Left ventricle myocardium inferior (tissue), 1 donor: ENCODE results near the gene ARHGAP23. TPM values are rescaled to one million over a fixed set of nuclear protein-coding genes. Genes with fewer than 3 reads are reported as not detected.
"Not testable (repeated sequence)": the region's sequence is repeated elsewhere in the genome, so short reads cannot be mapped to it uniquely, and the experiment has no call there.

Experiments used
- DNase-seq: peaks from one replicate; pipeline ENCODE4 v3.0.0-alpha.2; 2020
- H3K27ac ChIP-seq: fragments of 200-600 bp; replicated peaks from 2 replicates; pipeline ENCODE4 v1.8.0; 2021
- H3K27me3 ChIP-seq: fragments of 200-600 bp; 2 replicates; pipeline ENCODE4 v1.8.0; 2021; ENCODE audit warnings: low read depth
- H3K36me3 ChIP-seq: fragments of 200-600 bp; 2 replicates; pipeline ENCODE4 v1.8.0; 2021
- H3K4me1 ChIP-seq: fragments of 200-600 bp; 2 replicates; pipeline ENCODE4 v1.8.0; 2021
- H3K4me3 ChIP-seq: fragments of 200-600 bp; 2 replicates; pipeline ENCODE4 v1.8.0; 2021; ENCODE audit warnings: mild to moderate bottlenecking, moderate library complexity
- H3K9me3 ChIP-seq: fragments of 200-600 bp; replicated peaks from 2 replicates; pipeline ENCODE4 v1.8.0; 2021
- intact Hi-C: fragments of 100-400 bp; cut with micrococcal nuclease; formaldehyde crosslinking; loops from one replicate; pipeline ENCODE4 v1.11.0; 2022
- total RNA-seq: library from RNA; stranded (reverse); fragmentation: NEBNext Ultra II Directional; extraction: Animal tissue kit (Norgen Biotek cat#: 25700); gene quantifications from one replicate; pipeline ENCODE4 v1.2.1, GENCODE V29; 2021
- TF ChIP-seq, protein P1 (sequence below): fragments of 200-600 bp; IDR thresholded peaks from 2 replicates; pipeline ENCODE4 v1.8.0; 2021; ENCODE audit warnings: antibody characterized with exemption, mild to moderate bottlenecking, borderline replicate concordance
- donor health status: DM: no; HTN: yes; CAD: no; lungs with severe emphysema.

The ARHGAP23 gene
- total RNA-seq, 1 donor from 2014 or later: 60.8 TPM

DNA sequence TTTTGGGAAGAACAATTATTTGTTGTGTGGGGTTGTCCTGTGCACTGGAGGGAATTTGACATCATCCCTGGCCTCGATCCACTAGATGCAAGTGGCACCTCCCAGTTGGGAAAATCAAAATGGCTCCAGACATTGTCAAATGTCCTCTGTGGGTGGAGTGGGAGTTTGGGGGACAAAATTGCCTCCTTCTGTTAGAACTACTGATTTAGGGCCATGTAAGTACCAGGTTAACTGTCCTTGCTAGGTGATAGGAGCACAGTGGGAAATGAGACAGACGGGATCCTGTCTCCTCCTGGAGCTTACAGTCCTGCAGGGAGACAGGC, 56.8 kb downstream of the ARHGAP23 start:
- Histone ChIP-seq H3K9me3 (no peaks in the 10 kb centered on the region), H3K4me1 (peaks cover 36% of the 10 kb centered on the region), H3K36me3 (peaks cover 57% of the 10 kb centered on the region), H3K4me3 (no peak overlapping the region), H3K27ac (peak overlapping the region; percentile 82), H3K27me3 (no peaks in the 10 kb centered on the region)
- intact Hi-C loops: loop anchor here (10.0 kb wide), 1 partner anchor 60 kb away; the partner anchor contains the start of gene ARHGAP23
- TF ChIP-seq, protein P1, sequence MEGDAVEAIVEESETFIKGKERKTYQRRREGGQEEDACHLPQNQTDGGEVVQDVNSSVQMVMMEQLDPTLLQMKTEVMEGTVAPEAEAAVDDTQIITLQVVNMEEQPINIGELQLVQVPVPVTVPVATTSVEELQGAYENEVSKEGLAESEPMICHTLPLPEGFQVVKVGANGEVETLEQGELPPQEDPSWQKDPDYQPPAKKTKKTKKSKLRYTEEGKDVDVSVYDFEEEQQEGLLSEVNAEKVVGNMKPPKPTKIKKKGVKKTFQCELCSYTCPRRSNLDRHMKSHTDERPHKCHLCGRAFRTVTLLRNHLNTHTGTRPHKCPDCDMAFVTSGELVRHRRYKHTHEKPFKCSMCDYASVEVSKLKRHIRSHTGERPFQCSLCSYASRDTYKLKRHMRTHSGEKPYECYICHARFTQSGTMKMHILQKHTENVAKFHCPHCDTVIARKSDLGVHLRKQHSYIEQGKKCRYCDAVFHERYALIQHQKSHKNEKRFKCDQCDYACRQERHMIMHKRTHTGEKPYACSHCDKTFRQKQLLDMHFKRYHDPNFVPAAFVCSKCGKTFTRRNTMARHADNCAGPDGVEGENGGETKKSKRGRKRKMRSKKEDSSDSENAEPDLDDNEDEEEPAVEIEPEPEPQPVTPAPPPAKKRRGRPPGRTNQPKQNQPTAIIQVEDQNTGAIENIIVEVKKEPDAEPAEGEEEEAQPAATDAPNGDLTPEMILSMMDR: no peak
- DNase-seq: no peak

DNA sequence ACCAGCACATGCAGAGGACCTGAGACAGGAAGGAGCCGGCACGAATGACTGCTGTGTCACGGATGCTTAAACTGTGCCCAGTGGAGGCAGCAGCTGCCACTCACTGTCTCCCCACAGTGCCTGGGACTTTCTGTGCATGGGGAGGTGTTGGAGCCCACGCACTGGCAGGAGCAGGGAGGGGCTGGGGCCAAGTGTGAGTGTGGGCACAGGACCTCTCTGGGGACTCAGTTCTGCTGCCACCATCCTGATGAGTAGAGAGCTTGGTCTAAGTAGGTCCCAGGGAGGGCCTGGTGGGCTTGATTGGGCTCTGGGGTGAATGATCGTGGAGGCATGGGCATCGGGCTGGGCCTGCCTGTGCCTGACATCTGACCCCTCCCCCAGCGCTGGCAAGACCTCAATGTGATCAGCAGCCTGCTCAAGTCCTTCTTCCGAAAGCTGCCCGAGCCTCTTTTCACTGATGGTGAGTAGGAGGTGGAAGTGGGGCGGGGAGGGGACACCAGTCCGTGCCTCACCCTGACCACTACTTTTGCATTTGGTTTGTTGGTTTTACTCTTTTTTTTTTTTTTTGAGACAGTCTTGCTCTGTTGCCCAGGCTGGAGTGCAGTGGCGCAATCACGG, 57.5 kb downstream of the ARHGAP23 start:
- H3K4me1 ChIP-seq: peaks cover 36% of the 10 kb centered on the region
- intact Hi-C loops: loop anchor here (10.0 kb wide), 1 partner anchor 61 kb away; the partner anchor contains the start of gene ARHGAP23
- peak overlapping the region; percentile 82 for H3K27ac ChIP-seq
- H3K4me3 ChIP-seq, H3K9me3 ChIP-seq, DNase-seq, H3K27me3 ChIP-seq: not testable (repeated sequence)
- peaks cover 61% of the 10 kb centered on the region for H3K36me3 ChIP-seq

DNA sequence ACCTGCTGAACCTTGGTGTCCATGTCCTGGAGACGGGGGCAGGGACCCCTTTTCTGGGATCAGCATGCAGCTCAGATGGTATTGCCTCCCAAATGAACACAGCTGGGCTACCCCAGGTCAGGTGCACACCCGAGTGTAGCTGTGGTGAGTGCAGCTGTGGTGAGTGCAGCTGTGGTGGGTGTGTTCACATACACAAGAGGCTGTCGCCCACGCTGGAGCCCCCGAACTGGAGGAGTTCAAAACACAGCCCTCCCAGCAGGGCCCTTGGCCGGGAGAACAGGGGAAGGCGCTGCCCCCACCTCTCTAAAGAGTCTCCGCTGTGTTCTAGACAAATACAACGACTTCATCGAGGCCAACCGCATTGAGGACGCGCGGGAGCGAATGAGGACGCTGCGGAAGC, 61.5 kb downstream of the ARHGAP23 start:
- intact Hi-C loops: loop anchor here (10.0 kb wide), 1 partner anchor 65 kb away; the partner anchor contains the start of gene ARHGAP23
- peaks cover 71% of the 10 kb centered on the region for H3K36me3 ChIP-seq
- not testable (repeated sequence) for H3K9me3 ChIP-seq, H3K27me3 ChIP-seq, H3K4me3 ChIP-seq, H3K27ac ChIP-seq, DNase-seq
- H3K4me1 ChIP-seq: peaks cover 18% of the 10 kb centered on the region

DNA sequence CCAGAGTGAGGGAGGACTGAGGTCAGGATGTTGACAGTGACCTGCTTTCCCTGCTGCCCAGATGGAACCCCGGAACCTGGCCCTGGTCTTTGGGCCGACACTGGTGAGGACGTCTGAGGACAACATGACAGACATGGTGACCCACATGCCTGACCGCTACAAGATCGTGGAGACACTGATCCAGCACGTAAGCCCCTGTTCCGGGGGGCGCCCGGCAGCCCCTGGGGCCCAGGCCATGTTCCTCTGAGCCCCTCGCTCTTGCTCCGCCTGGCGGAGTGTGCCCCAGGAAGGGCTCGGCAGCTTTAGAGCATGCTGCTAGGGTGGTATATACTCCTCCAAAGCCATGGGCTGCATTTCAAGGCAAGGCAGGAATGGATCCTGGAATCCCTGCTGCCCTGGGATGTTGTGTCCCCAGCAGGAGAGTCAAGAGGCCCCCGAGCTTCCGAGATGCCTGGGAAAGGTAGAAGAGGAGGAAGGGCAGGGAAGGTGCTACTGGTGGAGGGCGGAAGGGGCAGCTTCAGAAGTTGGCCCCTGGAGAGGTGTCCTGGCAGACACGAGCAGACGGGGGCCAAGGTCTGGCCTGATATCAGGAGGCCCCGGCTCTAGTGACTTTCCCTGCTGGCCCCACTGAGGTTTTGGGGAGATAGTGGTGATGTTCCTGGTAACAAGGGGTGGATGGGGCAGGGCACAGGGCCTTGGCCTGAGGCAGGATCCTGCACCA, 63.2 kb downstream of the ARHGAP23 start:
- DNase-seq, H3K4me3 ChIP-seq, H3K4me1 ChIP-seq, H3K27me3 ChIP-seq, H3K27ac ChIP-seq, intact Hi-C loops, H3K9me3 ChIP-seq: not testable (repeated sequence)
- peaks cover 82% of the 10 kb centered on the region for H3K36me3 ChIP-seq

DNA sequence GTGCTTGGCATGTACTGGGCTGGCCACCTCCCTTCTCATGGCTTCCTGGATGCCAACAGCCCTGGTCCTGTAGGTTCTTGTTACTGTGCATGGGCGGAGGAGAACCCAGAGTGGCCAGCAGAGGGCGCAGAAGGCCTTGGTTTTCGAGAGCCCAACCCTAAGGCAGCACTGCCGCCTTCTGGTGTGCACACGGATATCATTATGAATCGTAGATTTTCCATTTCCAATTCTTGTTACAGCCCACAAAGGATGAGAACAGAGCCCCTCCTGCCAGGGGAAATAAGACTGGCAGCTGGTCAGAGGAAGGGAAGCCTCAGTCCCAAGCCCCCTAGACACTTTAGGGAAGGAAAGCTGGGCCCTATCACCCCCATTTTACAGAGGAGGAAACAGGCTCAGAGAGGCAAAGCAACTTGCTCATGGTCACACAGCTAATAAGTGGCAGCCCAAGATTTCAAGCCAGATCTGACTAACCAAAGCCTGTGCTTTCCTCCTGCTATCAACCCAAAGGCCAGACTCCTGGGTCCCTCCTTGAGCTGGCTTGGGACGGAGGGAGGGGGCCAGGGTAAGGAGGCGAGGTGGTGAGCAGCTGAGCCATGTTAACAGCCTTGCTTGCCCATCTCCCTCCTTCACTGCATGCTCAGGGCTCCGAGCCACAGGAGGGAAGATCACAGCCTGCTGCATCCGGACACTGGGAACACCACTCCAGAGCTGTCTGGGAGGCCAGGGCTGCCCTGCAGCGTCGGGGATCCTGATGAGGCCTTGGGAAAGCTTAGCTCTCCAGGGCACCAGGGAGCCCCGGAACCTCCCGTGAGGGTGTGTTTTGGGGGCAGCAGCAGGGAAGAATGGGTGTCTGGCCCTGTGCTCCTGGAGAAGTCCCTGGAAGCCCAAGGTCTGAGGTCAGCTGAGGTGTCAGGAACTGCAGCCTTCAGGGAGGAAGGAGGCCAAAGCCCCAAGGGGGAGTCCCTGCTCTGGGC, 64.1 kb downstream of the ARHGAP23 start:
- H3K27me3 ChIP-seq, intact Hi-C loops, H3K4me3 ChIP-seq, H3K9me3 ChIP-seq, H3K4me1 ChIP-seq, H3K27ac ChIP-seq: not testable (repeated sequence)
- DNase-seq: peak; percentile 89
- TF ChIP-seq, protein P1: peak; percentile 58
- peaks cover 87% of the 10 kb centered on the region for H3K36me3 ChIP-seq

DNA sequence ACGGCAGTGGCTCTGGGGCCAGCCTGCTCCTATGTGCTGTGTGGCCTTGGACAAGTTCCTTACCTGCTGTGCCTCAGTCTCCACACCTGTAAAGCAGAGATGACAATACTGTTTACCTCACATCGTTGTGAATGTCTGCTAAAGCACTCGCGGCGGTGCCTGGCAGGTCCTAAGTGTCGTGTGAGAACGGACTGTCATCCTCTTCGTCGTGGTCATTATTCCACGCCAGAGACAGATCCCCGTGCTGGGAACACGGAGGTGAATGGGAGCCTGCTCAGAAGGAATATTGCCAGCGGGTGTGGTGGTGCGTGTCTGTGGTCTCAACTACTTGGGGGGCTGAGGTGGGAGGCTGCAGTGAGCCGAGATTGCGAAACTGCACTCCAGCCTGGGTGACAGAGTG, 65.9 kb downstream of the ARHGAP23 start:
- H3K4me3 ChIP-seq, intact Hi-C loops, H3K27me3 ChIP-seq, H3K4me1 ChIP-seq, H3K9me3 ChIP-seq, DNase-seq, H3K27ac ChIP-seq: not testable (repeated sequence)
- H3K36me3 ChIP-seq: peaks cover 93% of the 10 kb centered on the region

DNA sequence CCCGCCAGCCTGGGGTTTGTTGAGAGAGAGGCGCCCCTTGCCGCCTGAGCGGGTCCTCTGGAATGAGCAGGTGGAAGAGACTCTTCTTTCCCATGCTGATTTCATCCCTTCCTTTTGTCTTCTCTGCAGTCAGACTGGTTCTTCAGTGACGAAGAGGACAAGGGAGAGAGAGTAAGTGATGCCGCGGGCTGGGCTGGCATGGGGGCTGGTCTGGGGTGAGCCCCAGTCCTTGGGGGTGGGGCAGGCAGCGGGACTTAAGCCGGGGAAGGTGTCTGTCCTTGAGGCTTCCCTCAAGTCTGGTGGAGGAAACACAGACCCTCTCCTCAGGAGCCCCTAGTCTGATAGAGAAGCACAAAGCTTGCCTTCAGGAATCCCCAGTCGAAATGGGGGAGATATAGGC, 69.4 kb downstream of the ARHGAP23 start:
- H3K27me3 ChIP-seq, H3K27ac ChIP-seq, H3K4me1 ChIP-seq, intact Hi-C loops, DNase-seq, H3K9me3 ChIP-seq, H3K4me3 ChIP-seq: not testable (repeated sequence)
- peaks cover 96% of the 10 kb centered on the region for H3K36me3 ChIP-seq
